Endothelial cell of umbilical vein (primary cell): ENCODE results near the gene DNAJC28. TPM values are rescaled to one million over a fixed set of nuclear protein-coding genes. Genes with fewer than 3 reads are reported as not detected.

ENCODE experiments used
- BruUV-seq: library from RNA; stranded (reverse); fragments of 400-500 nt; replicated peaks from 2 replicates; lab custom pipeline; 2021; lab: Mats Ljungman, UMichigan
- CTCF ChIA-PET: fragments of 300-600, 350-600 bp; sonication (Branson Sonifier 250); formaldehyde crosslinking; loops from one replicate; lab custom pipeline; 2021; ENCODE audit warnings: antibody characterized with exemption, inconsistent platforms; lab: Charles Lee
- POLR2A ChIA-PET: fragments of 300-600, 350-600 bp; sonication (Branson Sonifier 250); formaldehyde crosslinking; loops from one replicate; lab custom pipeline; 2021; ENCODE audit warnings: antibody characterized with exemption, inconsistent platforms; lab: Charles Lee
- DNase-seq: peaks from one replicate; pipeline ENCODE4 v3.0.0-alpha.2; 2011; ENCODE audit warnings: low read depth, low spot score
- FAIRE-seq: peaks from 2 replicates; lab custom pipeline; 2011; peaks lifted over from hg19 to GRCh38; lab: Jason Lieb, UNC
- H2AFZ ChIP-seq: 2 replicates; pipeline ENCODE4 v1.6.0; 2012; ENCODE audit warnings: low read depth, low read length, control low read depth, inconsistent platforms
- H3K27ac ChIP-seq: 2 replicates; pipeline ENCODE4 v1.5.1; 2011; ENCODE audit warnings: low read depth, mild to moderate bottlenecking, control low read depth, low read length, moderate library complexity; ENCODE audit not compliant: insufficient read depth
- H3K27me3 ChIP-seq, 2 experiments: 2 replicates each; pipeline versions ENCODE4 v1.6.0 to v1.6.1; 2011; ENCODE audit warnings: low read length in 2 of 2, mixed read lengths in 1 of 2; ENCODE audit not compliant: control insufficient read depth in 2 of 2, insufficient read depth in 2 of 2
- H3K36me3 ChIP-seq, 2 experiments: 2 replicates in 1 of 2; 3 replicates in 1 of 2; pipeline ENCODE4 v1.5.1; 2011; ENCODE audit warnings: low read length in 2 of 2, mild to moderate bottlenecking in 1 of 2, moderate library complexity in 1 of 2; ENCODE audit not compliant: control insufficient read depth in 2 of 2, insufficient read depth in 2 of 2; ENCODE audit errors: extremely low read depth in 1 of 2
- H3K4me1 ChIP-seq: 3 replicates; pipeline ENCODE4 v1.5.1; 2011; ENCODE audit warnings: mild to moderate bottlenecking, low read length; ENCODE audit not compliant: control insufficient read depth, insufficient read depth; ENCODE audit errors: extremely low read depth
- H3K4me2 ChIP-seq: 2 replicates; pipeline ENCODE4 v1.6.1; 2011; ENCODE audit warnings: low read length, control low read depth, mixed read lengths; ENCODE audit not compliant: insufficient read depth
- H3K4me3 ChIP-seq, 3 experiments: fragments of 200-600 bp in 1 of 3; sonication (generic), shearing (Covaris generic) in 1 of 3; replicated peaks in 1 of 3; 2 replicates each; pipeline ENCODE4 v1.5.1; 2011 to 2016; ENCODE audit warnings: control low read depth in 3 of 3, low read length in 3 of 3, mild to moderate bottlenecking in 2 of 3, inconsistent platforms in 1 of 3, low read depth in 1 of 3, moderate library complexity in 1 of 3; ENCODE audit not compliant: insufficient read depth in 1 of 3
- H3K79me2 ChIP-seq: 2 replicates; pipeline ENCODE4 v1.6.0; 2012; ENCODE audit warnings: low read length, inconsistent platforms; ENCODE audit not compliant: control insufficient read depth, insufficient read depth
- H3K9ac ChIP-seq: replicated peaks from 2 replicates; pipeline ENCODE3; 2011; ENCODE audit warnings: low read length, control low read depth; ENCODE audit not compliant: insufficient read depth; ENCODE audit errors: extremely low read depth
- H3K9me1 ChIP-seq: replicated peaks from 3 replicates; pipeline ENCODE4 v1.6.0; 2011; ENCODE audit warnings: mild to moderate bottlenecking, low read length; ENCODE audit not compliant: control insufficient read depth, insufficient read depth; ENCODE audit errors: extremely low read depth
- H3K9me3 ChIP-seq: replicated peaks from 2 replicates; pipeline ENCODE4 v1.5.1; 2012; ENCODE audit warnings: low read length, inconsistent platforms; ENCODE audit not compliant: control insufficient read depth, insufficient read depth
- H4K20me1 ChIP-seq: replicated peaks from 2 replicates; pipeline ENCODE3; 2011; ENCODE audit warnings: mild to moderate bottlenecking, low read length; ENCODE audit not compliant: control insufficient read depth, insufficient read depth; ENCODE audit errors: extremely low read depth
- EZH2 ChIP-seq: IDR thresholded peaks from 2 replicates; pipeline ENCODE4 v1.6.1; 2012; ENCODE audit warnings: borderline replicate concordance, low read depth, mild to moderate bottlenecking, moderate library complexity, low read length, inconsistent platforms; ENCODE audit not compliant: severe bottlenecking
- FOS ChIP-seq: IDR thresholded peaks from 2 replicates; pipeline ENCODE4 v1.6.1; 2011; ENCODE audit warnings: mild to moderate bottlenecking, low read length, moderate library complexity, borderline replicate concordance; ENCODE audit not compliant: insufficient read depth
- GATA2 ChIP-seq: IDR thresholded peaks from 2 replicates; pipeline ENCODE4 v1.7.0; 2011; ENCODE audit warnings: low read depth, mild to moderate bottlenecking, moderate library complexity, mixed read lengths, low read length; ENCODE audit not compliant: insufficient read length, insufficient read depth
- JUN ChIP-seq: IDR thresholded peaks from 2 replicates; pipeline ENCODE4 v1.6.1; 2011; ENCODE audit warnings: borderline replicate concordance, low read depth; ENCODE audit not compliant: insufficient read length, insufficient read depth
- MYC ChIP-seq: IDR thresholded peaks from one replicate; pipeline ENCODE4 v1.6.1; 2011; ENCODE audit warnings: mild to moderate bottlenecking, low read depth, low read length
- POLR2A ChIP-seq: IDR thresholded peaks from 2 replicates; pipeline ENCODE4 v1.6.1; 2012; ENCODE audit warnings: low read depth, mild to moderate bottlenecking, control low read depth, low read length
- POLR2AphosphoS5 ChIP-seq: IDR thresholded peaks from 2 replicates; pipeline ENCODE4 v1.6.1; 2012; ENCODE audit warnings: low read depth, mild to moderate bottlenecking, control low read depth, low read length, moderate library complexity; ENCODE audit not compliant: insufficient read depth
- dilution Hi-C: fragments of 300-500 bp; cut with MboI; formaldehyde crosslinking; loops from one replicate; pipeline ENCODE4 v1.15.0; 2019; ENCODE audit warnings: low sequenced_read_pairs; ENCODE audit not compliant: extremely low pct_ligation_motif_present
- intact Hi-C: fragments of 100-400 bp; cut with micrococcal nuclease; formaldehyde crosslinking; loops from one replicate; pipeline ENCODE4 v1.10.0; 2022
- polyA plus RNA-seq, 4 experiments: library from polyadenylated mRNA; depleted of rRNA in 3 of 4; stranded (reverse) in 3 of 4; unstranded in 1 of 4; fragments of >200 nt; gene quantifications; 2 replicates each; pipeline versions ENCODE4 v1.2.1 to v1.2.3, GENCODE V29; 2011 to 2012; ENCODE audit warnings: missing spikeins in 1 of 4
- total RNA-seq: library from RNA; stranded (reverse); gene quantifications from 2 replicates; pipeline ENCODE4 v1.2.3, GENCODE V29; 2021
- TF ChIP-seq, protein P1 (sequence below): IDR thresholded peaks from 2 replicates; pipeline ENCODE4 v1.6.1; 2011; ENCODE audit not compliant: insufficient read depth, insufficient read length
- TF ChIP-seq, protein P2 (sequence below), 2 donors: IDR thresholded peaks; 1 replicate in 1 of 2; 2 replicates in 1 of 2; pipeline ENCODE4 v1.5.1; 2011; ENCODE audit warnings: low read length in 2 of 2, mild to moderate bottlenecking in 2 of 2, moderate library complexity in 2 of 2, control low read depth in 1 of 2, inconsistent platforms in 1 of 2, low read depth in 1 of 2; ENCODE audit not compliant: insufficient read depth in 1 of 2; ENCODE audit errors: extremely low read depth in 1 of 2

DNAJC28 gene
- total and polyA plus RNA-seq, 2 donors (not counting 3 experiments of a cell fraction or from before 2014, with no cell fraction given) = 0.19 to 0.82 TPM

DNA sequence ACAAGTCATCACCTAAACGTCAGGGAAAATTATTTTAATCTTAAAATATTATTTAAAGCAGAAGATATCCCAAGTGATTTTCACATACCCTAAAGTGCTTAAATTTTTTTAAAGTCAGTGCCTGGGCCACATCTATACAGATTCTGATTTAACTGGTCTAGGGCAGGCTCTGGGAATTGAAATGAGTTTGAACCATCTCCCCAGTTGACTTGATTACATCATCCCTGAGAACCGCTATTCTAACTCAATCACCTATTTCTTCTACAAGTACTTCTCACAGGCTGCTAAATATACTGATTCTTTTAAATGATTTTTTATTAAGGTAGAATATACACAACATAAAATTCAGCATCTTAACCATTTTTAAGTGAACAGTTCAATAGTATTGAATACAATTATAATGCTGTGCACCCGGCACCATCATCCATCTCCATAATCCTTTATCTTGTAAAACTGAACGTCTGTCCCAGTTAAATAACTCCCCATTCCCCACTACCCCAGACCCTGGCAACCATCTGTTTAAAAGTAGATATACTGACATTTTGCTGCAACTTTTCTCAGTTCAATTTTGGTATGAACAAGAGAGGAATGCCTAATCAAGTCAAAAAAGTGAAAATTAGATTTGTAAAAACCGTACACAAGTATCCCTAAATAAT, 30.9 kb upstream of the DNAJC28 start:
- no peak overlapping the region for H3K27ac ChIP-seq
- no peak overlapping the region for H3K4me3 ChIP-seq
- H3K79me2 ChIP-seq = no peaks in the 10 kb centered on the region
- H3K4me1 ChIP-seq = no peaks in the 10 kb centered on the region
- no peaks in the 10 kb centered on the region for H3K9me3 ChIP-seq
- no peak overlapping the region for H3K4me2 ChIP-seq
- no peak overlapping the region for H3K9ac ChIP-seq
- dilution Hi-C loops (no loop called here), intact Hi-C loops (no loop called here)
- H3K9me1 ChIP-seq = no peaks in the 10 kb centered on the region
- CTCF ChIA-PET = no interaction called here
- DNase-seq (no peak), FAIRE-seq (no peak)
- H2AFZ ChIP-seq = no peak overlapping the region
- TF ChIP-seq GATA2 = no peak
- TF ChIP-seq POLR2A = no peak
- no peak for TF ChIP-seq FOS
- TF ChIP-seq POLR2AphosphoS5 = no peak
- no peak for TF ChIP-seq JUN
- TF ChIP-seq, protein P1, sequence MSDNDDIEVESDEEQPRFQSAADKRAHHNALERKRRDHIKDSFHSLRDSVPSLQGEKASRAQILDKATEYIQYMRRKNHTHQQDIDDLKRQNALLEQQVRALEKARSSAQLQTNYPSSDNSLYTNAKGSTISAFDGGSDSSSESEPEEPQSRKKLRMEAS = no peak
- no peak for TF ChIP-seq EZH2
- no peak for TF ChIP-seq MYC
- TF ChIP-seq, protein P2, sequence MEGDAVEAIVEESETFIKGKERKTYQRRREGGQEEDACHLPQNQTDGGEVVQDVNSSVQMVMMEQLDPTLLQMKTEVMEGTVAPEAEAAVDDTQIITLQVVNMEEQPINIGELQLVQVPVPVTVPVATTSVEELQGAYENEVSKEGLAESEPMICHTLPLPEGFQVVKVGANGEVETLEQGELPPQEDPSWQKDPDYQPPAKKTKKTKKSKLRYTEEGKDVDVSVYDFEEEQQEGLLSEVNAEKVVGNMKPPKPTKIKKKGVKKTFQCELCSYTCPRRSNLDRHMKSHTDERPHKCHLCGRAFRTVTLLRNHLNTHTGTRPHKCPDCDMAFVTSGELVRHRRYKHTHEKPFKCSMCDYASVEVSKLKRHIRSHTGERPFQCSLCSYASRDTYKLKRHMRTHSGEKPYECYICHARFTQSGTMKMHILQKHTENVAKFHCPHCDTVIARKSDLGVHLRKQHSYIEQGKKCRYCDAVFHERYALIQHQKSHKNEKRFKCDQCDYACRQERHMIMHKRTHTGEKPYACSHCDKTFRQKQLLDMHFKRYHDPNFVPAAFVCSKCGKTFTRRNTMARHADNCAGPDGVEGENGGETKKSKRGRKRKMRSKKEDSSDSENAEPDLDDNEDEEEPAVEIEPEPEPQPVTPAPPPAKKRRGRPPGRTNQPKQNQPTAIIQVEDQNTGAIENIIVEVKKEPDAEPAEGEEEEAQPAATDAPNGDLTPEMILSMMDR (IDR thresholded peaks at IDR 0.05; ENCODE audit: extremely low read depth in 1 of 2, insufficient read depth in 1 of 2, low read depth in 1 of 2, low read length in 2 of 2) = no peak
- POLR2A ChIA-PET = no interaction called here
- H4K20me1 ChIP-seq = no peaks in the 10 kb centered on the region
- H3K27me3 ChIP-seq = no peaks in the 10 kb centered on the region
- no TSS peak for BruUV-seq
- peaks cover 6 to 12% of the 10 kb centered on the region in 2 experiments for H3K36me3 ChIP-seq
